NK-92 (cell line): ENCODE data around the gene SMOC1.

Experiments used
- DNase-seq: peaks from one replicate; lab custom pipeline; 2025; ENCODE audit not compliant: unreplicated experiment; lab: John Stamatoyannopoulos, UW

Gene SMOC1

GRCh38 chr14:69980457-69981425 lies 101.5 kb downstream of the SMOC1 start:
- no peak for DNase-seq

- no peak for DNase-seq
These were observed 103.1 kb downstream of the SMOC1 start for GRCh38 chr14:69982220-69982839.

GRCh38 chr14:69982886-69983285 lies 103.7 kb downstream of the SMOC1 start:
- DNase-seq = no peak

GRCh38 chr14:69983317-69983716 lies 104.1 kb downstream of the SMOC1 start:
- no peak for DNase-seq

GRCh38 chr14:69985463-69985862 lies 106.2 kb downstream of the SMOC1 start:
- DNase-seq = no peak

- DNase-seq = no peak
These were observed 107.1 kb downstream of the SMOC1 start for GRCh38 chr14:69986336-69986735.

GRCh38 chr14:69987406-69988121 lies 108.3 kb downstream of the SMOC1 start:
- no peak for DNase-seq

- DNase-seq = no peak
These were observed 109.8 kb downstream of the SMOC1 start for GRCh38 chr14:69988979-69989378.

GRCh38 chr14:69989622-69990021 lies 110.4 kb downstream of the SMOC1 start:
- no peak for DNase-seq

GRCh38 chr14:69990323-69990722 lies 111.1 kb downstream of the SMOC1 start:
- no peak for DNase-seq

GRCh38 chr14:69991422-69991821 lies 112.2 kb downstream of the SMOC1 start:
- DNase-seq = no peak

GRCh38 chr14:69992564-69992963 lies 113.3 kb downstream of the SMOC1 start:
- no peak for DNase-seq

GRCh38 chr14:69993326-69993725 lies 114.1 kb downstream of the SMOC1 start:
- no peak for DNase-seq

- no peak for DNase-seq
These were observed 114.8 kb downstream of the SMOC1 start for GRCh38 chr14:69994002-69994401.

GRCh38 chr14:69996216-69996615 lies 117.0 kb downstream of the SMOC1 start:
- DNase-seq = no peak

- DNase-seq = no peak
These were observed 118.6 kb downstream of the SMOC1 start for GRCh38 chr14:69997849-69998248.

- no peak for DNase-seq
These were observed 120.1 kb downstream of the SMOC1 start for GRCh38 chr14:69999261-69999674.

- no peak for DNase-seq
These were observed 121.4 kb downstream of the SMOC1 start for GRCh38 chr14:70000601-70001000.

- no peak for DNase-seq
These were observed 123.6 kb downstream of the SMOC1 start for GRCh38 chr14:70002589-70003346.

- DNase-seq = no peak
These were observed 125.6 kb downstream of the SMOC1 start for GRCh38 chr14:70004791-70005190.

GRCh38 chr14:70005281-70005805 lies 126.1 kb downstream of the SMOC1 start:
- DNase-seq = no peak
